ENCODE data around the gene PCDHGA12. TPM values are rescaled to one million over a fixed set of nuclear protein-coding genes. Genes with fewer than 3 reads are reported as not detected.
"Not testable (repeated sequence)": the region's sequence is repeated elsewhere in the genome, so short reads cannot be mapped to it uniquely, and the experiment has no call there.

PCDHGA12 gene
- total and polyA plus RNA-seq, 10 donors: 0.02 to 6.3 (median 4.8) TPM

GRCh38 chr5:141384471-141385267, 45.6 kb upstream of the PCDHGA12 start:
- no peak overlapping the region for H3K4me3 ChIP-seq
- H3K9me3 ChIP-seq: peaks cover 0 to 98% (median 96%) of the 10 kb centered on the region in 8 donors
- H3K27me3 ChIP-seq (replicated peaks in 1 of 7): peaks cover 0 to 90% (median 25%) of the 10 kb centered on the region in 7 donors

DNA sequence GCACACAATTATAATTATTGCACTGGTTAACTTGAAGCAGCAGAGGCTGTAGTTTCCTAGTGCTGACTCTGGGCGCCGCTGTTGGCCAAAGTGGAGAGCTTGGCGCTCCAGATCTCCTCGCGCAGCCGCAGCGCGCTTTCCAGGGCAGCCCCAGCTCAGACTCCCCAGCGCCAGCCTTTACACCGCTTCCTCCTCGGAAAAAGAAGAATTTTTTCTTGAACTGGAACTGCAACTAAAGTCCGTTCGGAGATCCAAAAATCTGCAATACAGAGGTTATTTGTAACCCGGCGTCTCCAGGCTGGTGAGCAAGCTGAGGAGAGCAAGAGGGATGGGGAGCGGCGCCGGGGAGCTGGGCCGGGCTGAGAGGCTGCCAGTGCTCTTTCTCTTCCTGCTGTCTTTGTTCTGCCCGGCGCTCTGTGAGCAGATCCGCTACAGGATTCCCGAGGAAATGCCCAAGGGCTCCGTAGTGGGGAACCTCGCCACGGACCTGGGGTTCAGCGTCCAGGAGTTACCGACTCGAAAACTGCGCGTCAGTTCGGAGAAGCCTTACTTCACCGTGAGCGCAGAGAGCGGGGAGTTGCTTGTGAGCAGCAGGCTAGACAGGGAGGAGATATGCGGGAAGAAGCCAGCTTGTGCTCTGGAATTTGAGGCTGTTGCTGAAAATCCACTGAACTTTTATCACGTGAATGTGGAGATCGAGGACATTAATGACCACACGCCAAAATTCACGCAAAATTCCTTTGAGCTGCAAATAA, 42.6 kb upstream of the PCDHGA12 start, which contains the start of gene PCDHGB4:
TSS of gene PCDHGB4 (plus strand) at position 142 of the 755 bp plus-strand sequence. CDS start at position 329, 187 bp downstream.
- intact Hi-C loops (cut with DNase I; ENCODE audit: low total_unique reads); H3K27ac ChIP-seq; H3K4me1 ChIP-seq; DNase-seq; H3K36me3 ChIP-seq: not testable (repeated sequence)
- Histone ChIP-seq H3K27me3 (replicated peaks in 1 of 7) (peaks cover 0 to 96% (median 16%) of the 10 kb centered on the region in 7 donors), H3K9me3 (peaks cover 0 to 97% (median 96%) of the 10 kb centered on the region in 8 donors), H3K4me3 (peak within 1 kb of the TSS in 2 of 8 donors; percentile 2 to 50)
- peak in 4 of 11 experiments; percentile 19 to 33 (median 26) for TF ChIP-seq CTCF (IDR thresholded peaks at IDR 0.05 in 8 of 11, conservative IDR thresholded peaks at IDR 0.05 in 3 of 11)
- 12 to 20% (median 16%) methylated on average over 19 to 21 of the region's 40 CpGs for WGBS, 5 donors

More at GRCh38 chr5:141384471-141385267, 45.6 kb upstream of the PCDHGA12 start:
- TF ChIP-seq POLR2A (IDR thresholded peaks at IDR 0.05): no peak
- no peak for TF ChIP-seq CTCF (IDR thresholded peaks at IDR 0.05 in 8 of 11, conservative IDR thresholded peaks at IDR 0.05 in 3 of 11)
- TF ChIP-seq POLR2AphosphoS5 (IDR thresholded peaks at IDR 0.05): no peak
- no peaks in the 10 kb centered on the region for H3K4me1 ChIP-seq
- WGBS, 5 donors: 45 to 60% (median 52%) methylated on average over 26 to 43 of the region's 43 CpGs
- peaks cover 0 to 5% (median 0%) of the 10 kb centered on the region in 6 donors for H3K36me3 ChIP-seq
- intact Hi-C loops (cut with DNase I; ENCODE audit: low total_unique reads): no loop called here
- no peak for DNase-seq
- H3K27ac ChIP-seq: no peak overlapping the region

DNA sequence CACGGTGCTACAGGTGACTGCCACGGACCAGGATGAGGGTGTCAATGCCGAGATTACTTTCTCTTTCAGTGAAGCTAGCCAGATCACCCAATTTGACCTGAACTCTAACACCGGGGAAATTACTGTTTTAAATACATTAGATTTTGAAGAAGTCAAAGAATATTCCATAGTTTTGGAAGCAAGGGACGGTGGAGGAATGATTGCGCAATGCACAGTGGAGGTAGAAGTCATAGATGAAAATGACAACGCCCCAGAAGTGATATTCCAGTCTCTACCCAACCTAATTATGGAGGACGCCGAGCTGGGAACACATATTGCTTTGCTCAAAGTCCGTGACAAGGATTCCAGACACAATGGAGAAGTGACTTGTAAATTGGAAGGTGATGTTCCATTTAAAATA, 41.6 kb upstream of the PCDHGA12 start:
- Histone ChIP-seq H3K36me3 (peaks cover 0 to 10% (median 0%) of the 10 kb centered on the region in 6 donors), H3K27ac (no peak overlapping the region), H3K4me1 (no peaks in the 10 kb centered on the region), H3K27me3 (replicated peaks in 1 of 7) (peaks cover 0 to 96% (median 8%) of the 10 kb centered on the region in 7 donors), H3K4me3 (no peak overlapping the region), H3K9me3 (peaks cover 0 to 97% (median 96%) of the 10 kb centered on the region in 8 donors)
- intact Hi-C loops (cut with DNase I; ENCODE audit: low total_unique reads): no loop called here
- WGBS, 5 donors: 44 to 54% (median 48%) methylated on average over 10 of the region's 10 CpGs
- TF ChIP-seq POLR2AphosphoS5 (IDR thresholded peaks at IDR 0.05) (no peak), POLR2A (IDR thresholded peaks at IDR 0.05) (no peak), CTCF (IDR thresholded peaks at IDR 0.05 in 8 of 11, conservative IDR thresholded peaks at IDR 0.05 in 3 of 11) (no peak)
- no peak for DNase-seq
